Occipital lobe (tissue), 2 donors: ENCODE data around the gene OSBPL3. TPM values are rescaled to one million over a fixed set of nuclear protein-coding genes. Genes with fewer than 3 reads are reported as not detected.
"Not testable (repeated sequence)": the region's sequence is repeated elsewhere in the genome, so short reads cannot be mapped to it uniquely, and the experiment has no call there.

Experiments
- DNase-seq: peaks from one replicate; lab custom pipeline; 2025; lab: John Stamatoyannopoulos, UW
- total RNA-seq: library from RNA; depleted of rRNA; stranded (reverse); fragments of >200 nt; gene quantifications from one replicate; pipeline ENCODE4 v1.2.3, GENCODE V29; 2014

OSBPL3 gene
- total RNA-seq, 1 donor from 2014 or later: 7.3 TPM

DNA sequence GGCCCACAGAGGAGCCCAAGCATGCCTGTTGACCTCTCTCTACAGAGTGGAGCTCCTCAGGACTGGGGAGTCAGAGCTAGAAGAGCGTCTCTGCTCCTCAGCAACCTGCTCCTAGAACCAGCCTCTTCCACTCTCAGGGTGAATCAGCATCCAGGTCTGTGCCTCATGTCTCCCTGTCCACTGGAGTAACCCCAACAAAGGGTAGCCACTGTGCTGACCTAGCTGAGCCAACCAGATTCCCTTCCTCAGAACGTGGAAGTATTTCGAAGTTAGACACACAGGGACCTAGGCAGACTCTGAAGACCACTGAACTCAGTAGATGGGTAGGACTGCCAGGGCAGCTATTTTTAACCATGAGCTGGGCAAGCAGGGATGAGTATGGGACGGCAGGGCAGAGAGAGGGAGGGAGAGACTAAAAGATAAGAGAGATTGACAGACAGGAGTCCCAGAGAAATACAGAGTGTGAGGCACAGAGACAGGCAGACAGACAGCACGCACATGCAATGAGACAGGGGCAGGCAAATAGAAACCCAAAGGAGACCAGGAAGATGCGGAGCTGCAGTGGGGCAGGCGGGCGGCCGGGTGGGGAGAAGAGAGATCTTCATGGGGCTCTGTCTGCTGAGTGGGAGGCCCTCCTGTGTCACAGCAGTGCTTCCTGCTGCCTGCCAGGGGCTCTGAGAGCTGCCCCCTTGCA, 56.7 kb downstream of the OSBPL3 start:
- no peak for DNase-seq

DNA sequence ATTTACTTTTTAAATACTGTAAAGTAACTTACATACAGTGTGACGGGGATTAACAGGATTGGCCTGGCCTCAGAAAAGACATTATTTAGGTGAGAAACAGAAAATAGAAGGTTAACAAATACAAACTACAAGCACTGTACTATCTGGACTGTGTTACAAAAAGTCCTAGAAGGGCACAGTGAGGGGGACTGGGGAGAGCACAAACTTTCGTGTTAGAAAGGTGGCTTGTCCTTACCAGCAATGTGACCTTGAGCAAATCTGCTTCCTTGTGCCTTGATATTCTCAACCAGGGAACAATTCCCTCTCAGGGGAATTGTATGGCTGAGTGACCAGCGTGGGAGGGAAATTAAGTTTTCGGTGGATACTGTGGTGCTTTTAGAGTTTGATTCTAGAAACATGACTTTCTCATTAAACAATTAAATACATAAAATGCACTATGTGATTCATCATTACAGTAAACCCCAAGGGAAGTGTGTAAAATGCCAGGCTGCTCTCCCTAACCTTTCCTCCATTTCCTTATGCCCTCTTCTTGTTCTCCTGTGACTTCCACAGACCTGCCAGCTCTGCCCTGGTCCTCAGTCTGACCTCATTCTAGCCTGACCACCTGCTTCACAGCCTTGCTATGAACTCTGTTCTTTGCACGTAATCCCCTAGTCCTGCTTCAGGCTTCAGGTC, 57.7 kb downstream of the OSBPL3 start:
- no peak for DNase-seq

GRCh38 chr7:24921362-24921679, 58.7 kb downstream of the OSBPL3 start:
- no peak for DNase-seq

DNA sequence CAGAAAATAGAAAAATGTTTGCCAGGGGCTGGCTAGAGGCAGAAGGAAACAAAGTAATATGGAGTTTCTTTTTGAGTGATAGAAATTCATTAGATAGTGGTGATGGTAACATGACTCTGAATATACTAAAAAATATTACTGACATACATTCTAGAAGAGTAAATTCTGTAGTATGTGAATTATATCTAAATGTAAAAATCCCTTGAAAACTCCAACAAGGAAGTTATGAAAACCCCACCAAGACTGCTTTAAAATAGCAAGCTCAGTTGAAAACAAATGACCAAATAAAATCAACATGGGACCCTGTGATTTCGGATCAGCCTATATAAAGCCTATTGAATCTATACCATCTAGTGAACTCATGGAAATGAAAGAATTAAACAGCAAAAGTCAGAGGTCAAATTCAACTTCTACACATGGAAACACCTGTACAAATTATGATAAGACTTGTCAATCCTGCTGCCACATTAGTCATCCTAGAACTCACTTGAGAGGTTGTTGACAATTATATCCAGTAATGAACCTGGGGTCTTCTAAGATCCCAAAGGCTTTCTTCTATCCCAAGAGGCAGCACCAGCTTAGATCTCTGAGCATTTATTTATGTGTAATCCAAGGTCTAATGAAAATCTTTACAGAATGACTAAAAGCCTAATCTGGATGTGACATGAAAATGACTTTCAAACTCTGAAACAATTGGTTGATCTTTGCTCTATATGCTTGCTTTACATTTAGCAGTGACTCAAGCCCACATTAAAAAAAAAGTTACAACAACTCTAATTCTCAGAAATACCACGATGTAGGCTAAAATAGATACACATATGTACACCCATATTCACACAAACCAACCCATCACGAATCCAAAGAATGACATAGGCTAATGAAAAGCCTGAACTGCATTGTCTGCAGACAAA, 59.3 kb downstream of the OSBPL3 start:
- DNase-seq: no peak

DNA sequence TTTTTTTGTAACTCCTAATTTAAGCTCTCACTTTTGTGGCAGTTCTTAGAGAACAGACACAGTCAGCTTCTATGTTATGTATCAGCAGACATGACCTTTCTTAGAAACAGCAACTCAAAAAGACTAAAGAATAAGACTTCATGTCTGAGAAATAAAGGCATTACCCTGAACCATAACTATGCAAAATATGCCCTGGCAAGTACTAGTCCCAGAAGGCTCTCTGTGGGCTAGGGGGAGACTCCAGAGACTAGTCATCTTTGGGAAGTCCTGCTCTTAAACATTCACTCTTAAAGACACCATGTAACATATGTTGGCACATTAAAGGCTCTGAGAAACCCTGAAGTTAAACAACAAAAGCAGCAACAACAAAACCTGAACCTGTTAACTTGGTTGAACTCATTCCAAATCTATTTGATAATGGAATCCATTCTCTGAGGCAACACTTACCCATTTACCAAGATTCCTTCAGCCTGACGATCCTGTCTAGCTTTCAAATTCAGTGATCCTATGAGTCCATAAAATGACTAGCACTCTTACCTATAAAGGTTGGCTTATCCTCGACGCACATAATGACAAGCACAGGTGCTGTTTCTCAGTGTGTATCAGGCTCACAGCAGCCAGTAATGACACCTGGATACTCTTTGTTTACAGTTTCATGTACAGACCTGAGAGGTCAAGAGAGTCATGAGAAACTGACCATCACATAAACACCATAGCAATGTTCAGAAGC, 62.3 kb downstream of the OSBPL3 start:
- DNase-seq: no peak

DNA sequence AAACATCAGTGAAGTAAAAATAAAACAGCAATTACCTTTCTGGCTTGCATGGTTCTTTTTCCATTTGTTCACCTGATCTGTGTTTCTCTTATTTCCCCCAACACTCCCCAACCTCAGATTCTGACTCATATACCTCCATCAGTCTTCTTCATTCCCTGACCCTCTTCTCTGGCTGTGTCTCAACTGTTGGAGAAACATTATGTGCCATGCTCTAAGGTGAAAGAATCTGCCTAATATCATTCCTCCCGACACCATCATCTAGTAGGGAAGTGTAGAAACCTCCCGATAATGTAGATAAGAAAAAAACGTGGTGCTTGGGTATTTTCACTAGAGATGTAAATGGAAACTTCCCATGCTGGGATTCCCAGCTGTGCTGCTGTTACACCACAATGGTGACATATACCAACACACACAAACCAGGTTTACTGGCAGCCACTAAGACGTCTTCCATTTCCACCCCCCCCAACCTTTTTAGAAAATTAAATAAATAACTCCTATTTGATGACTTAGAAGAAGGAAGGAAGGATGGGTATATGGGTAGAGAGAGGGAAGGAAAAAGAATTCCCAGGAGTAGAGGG, 63.4 kb downstream of the OSBPL3 start:
- DNase-seq: no peak

GRCh38 chr7:24914465-24914859, 65.5 kb downstream of the OSBPL3 start:
- DNase-seq: no peak

- no peak for DNase-seq
These were observed 66.0 kb downstream of the OSBPL3 start for GRCh38 chr7:24913801-24914464.

DNA sequence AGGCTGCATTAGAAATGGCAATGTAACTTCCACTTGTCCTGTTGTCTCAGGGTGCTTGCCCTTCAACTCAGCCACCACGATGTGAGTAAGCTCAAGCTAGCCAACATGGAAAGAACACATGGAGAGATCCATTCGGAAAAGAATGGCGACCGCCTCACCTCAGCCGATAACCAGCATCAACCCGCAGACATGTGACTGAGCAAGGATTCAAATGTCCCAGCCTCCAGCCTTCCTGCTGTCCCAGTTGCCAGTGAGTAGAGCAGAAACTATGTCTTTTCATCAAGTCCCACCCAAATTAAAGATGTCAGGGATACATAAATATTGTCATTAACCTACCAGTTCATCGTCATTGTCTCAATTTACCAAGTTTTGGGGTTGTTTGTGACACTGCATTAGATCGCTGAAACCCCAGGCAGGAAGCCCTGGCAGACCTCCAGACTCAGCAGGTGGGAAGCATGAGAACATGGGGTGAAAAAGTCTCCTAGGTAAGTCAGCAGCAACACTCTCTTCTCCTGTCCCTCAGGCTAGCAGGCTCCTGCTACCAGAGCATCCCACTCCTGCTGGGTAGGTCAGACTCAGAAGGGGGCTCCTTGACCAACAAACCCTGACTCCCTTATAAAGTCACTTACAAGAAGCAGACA, 67.0 kb downstream of the OSBPL3 start:
- DNase-seq: no peak

- DNase-seq: no peak
These were observed 67.6 kb downstream of the OSBPL3 start for GRCh38 chr7:24912424-24912823.

- no peak for DNase-seq
These were observed 68.8 kb downstream of the OSBPL3 start for GRCh38 chr7:24911213-24911603.

- no peak for DNase-seq
These were observed 69.3 kb downstream of the OSBPL3 start for GRCh38 chr7:24910551-24911212.

DNA sequence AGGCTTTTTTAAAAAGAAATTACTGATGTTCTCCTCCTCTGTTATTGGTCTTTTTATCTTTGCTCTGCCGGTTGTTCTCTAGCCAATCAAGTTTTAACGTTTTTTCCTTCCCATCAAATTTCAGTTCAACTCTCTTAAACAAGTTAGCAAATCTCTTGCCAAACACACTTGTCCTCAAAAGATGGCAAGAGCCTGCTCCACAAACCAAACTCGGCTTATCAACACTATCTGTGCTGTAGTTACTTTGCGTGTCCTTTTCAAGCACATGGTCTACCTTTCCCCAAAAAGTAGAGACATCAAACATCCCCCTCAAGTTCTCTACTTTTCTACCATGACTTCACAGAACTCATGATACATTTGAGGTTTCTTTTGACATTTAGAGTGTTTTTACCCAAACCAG, 71.3 kb downstream of the OSBPL3 start:
- DNase-seq: no peak

DNA sequence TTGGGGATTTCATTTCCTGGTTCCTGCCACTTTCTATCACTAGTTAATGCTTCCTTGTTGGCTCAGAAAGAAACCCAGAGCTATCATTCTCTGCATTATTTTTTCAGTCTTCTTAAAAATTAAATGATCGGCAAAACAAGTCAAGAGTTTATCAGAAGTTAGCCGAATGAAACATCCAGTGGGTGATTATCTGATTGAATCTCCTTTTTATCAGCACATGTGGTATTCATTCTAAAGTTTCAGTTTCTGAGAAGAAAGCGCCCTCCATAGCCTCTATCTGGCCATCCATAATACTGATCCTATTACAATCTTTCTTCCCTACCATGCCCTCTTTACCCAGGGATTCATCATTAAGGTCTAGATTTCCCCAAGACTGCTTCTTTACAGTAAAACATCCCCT, 71.8 kb downstream of the OSBPL3 start:
- no peak for DNase-seq

DNA sequence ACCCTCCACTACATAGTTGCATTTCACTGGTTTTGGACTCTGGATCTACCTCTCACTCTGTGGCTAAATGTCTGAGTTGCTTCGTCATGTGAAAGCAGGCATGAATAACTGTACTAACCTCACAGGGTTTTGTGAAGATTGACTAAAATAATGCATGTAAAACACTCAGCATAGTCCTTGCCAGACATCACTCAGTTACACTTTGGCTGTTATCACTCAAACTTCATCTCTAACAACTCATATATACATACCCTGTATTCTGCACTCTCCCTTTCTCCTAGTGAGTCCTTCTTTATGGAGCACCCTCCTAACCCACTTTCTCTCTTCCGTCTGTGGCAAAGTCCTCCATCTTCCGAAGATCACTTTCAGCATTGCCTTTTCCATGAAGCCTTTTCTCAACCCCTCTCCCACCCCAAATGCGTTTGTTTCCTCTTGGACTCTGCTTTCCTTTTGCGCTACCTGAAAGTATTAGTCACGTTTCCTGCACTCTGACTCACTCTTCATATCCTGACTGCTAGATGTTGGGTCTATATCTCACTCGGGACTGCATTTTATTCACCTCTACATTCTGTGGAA, 72.6 kb downstream of the OSBPL3 start:
- no peak for DNase-seq

- no peak for DNase-seq
These were observed 73.8 kb downstream of the OSBPL3 start for GRCh38 chr7:24905996-24906770.

DNA sequence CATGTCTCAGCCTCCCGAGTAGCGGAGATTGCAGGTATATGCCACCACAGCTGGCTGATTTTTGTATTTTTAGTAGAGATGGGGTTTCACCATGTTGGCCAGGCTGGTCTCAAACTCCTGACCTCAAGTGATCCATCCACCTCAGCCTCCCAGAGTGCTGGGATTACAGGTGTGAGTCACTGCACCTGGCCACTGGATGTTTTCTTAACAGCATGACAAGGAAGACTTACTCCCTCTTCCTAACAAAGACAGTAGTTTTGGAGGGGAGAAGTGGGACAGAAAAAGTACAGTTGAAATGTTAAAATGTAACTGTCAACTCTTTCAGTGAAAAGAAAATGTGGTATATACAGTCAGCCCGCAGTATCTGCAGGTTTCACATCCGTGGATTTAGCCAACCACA, 76.0 kb downstream of the OSBPL3 start:
- not testable (repeated sequence) for DNase-seq

- DNase-seq: no peak
These were observed 76.4 kb downstream of the OSBPL3 start for GRCh38 chr7:24903559-24903958.

DNA sequence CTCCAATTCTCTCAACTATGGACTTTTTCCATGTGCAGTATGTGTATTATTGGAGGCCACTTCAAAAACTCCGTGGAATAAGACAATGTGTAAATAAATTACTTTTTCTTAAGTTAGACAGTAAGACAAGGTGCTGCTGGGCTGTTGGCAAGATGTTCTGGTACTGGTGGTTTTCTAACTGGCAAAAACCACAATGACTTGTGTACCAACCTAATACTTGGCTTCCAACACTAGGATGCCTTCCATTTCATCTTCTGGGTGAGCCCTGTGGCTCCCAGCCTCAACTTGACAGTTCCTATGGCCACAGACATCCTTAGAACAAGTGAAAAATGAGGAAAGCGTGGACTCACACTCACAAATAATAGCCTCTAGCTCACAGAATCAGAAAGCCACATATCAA, 77.0 kb downstream of the OSBPL3 start:
- DNase-seq: no peak
